Measurements from ENCODE around the gene DYRK3. TPM values are rescaled to one million over a fixed set of nuclear protein-coding genes. Genes with fewer than 3 reads are reported as not detected.

The DYRK3 gene
- total RNA-seq, 1 donor from 2014 or later = 15.8 TPM

Other genes with a start within 250 kb of the DYRK3 start
- 12.3 and 14.7 TPM in 2 replicates for gene IKBKE, start 165.1 kb upstream of the DYRK3 start, total RNA-seq
- 0.29 and 1.1 TPM in 2 replicates for gene RASSF5, start 128.0 kb upstream of the DYRK3 start, total RNA-seq
- gene EIF2D, start 23.1 kb upstream of the DYRK3 start, total RNA-seq = 39.8 and 44.9 TPM in 2 replicates
- gene MAPKAPK2, start 49.4 kb downstream of the DYRK3 start, total RNA-seq = 60.4 and 64.2 TPM in 2 replicates
- not detected in 2 replicates for gene IL19, start 135.2 kb downstream of the DYRK3 start, total RNA-seq
- gene IL10, start 137.0 kb downstream of the DYRK3 start, total RNA-seq = not detected in 2 replicates
- gene IL20, start 230.1 kb downstream of the DYRK3 start, total RNA-seq = not detected in 2 replicates